ENCODE data around the gene LEPROT. TPM values are rescaled to one million over a fixed set of nuclear protein-coding genes. Genes with fewer than 3 reads are reported as not detected.

The LEPROT gene
- total RNA-seq, 2 experiments from 2014 or later, result 10.9 to 11.3 TPM

- H3K27me3 Mint-ChIP-seq, result no peaks in the 10 kb centered on the region
- H3K27ac Mint-ChIP-seq, result no peak overlapping the region
- H3K4me1 Mint-ChIP-seq, result peaks cover 24% of the 10 kb centered on the region
- no peaks in the 10 kb centered on the region for H3K9me3 Mint-ChIP-seq
- no peak overlapping the region for H3K4me3 Mint-ChIP-seq
- DNase-seq, result no peak
- peaks cover 3% of the 10 kb centered on the region for H3K36me3 Mint-ChIP-seq
Measured at GRCh38 chr1:65399003-65399402, 21.5 kb upstream of the LEPROT start.

GRCh38 chr1:65401612-65402011, 18.9 kb upstream of the LEPROT start:
- Mint-ChIP-seq H3K36me3 (peaks cover 3% of the 10 kb centered on the region), H3K9me3 (no peaks in the 10 kb centered on the region), H3K27me3 (no peaks in the 10 kb centered on the region), H3K4me3 (no peak overlapping the region), H3K4me1 (peaks cover 4% of the 10 kb centered on the region), H3K27ac (no peak overlapping the region)
- DNase-seq, result no peak

- no peak for DNase-seq
- H3K27me3 Mint-ChIP-seq, result no peaks in the 10 kb centered on the region
- H3K27ac Mint-ChIP-seq, result no peak overlapping the region
- no peak overlapping the region for H3K4me3 Mint-ChIP-seq
- peaks cover 5% of the 10 kb centered on the region for H3K36me3 Mint-ChIP-seq
- H3K4me1 Mint-ChIP-seq, result peaks cover 4% of the 10 kb centered on the region
- H3K9me3 Mint-ChIP-seq, result no peaks in the 10 kb centered on the region
Measured at GRCh38 chr1:65404941-65405340, 15.5 kb upstream of the LEPROT start.

GRCh38 chr1:65407877-65408276, 12.6 kb upstream of the LEPROT start:
- no peak overlapping the region for H3K27ac Mint-ChIP-seq
- no peaks in the 10 kb centered on the region for H3K9me3 Mint-ChIP-seq
- peaks cover 4% of the 10 kb centered on the region for H3K4me1 Mint-ChIP-seq
- DNase-seq, result no peak
- no peaks in the 10 kb centered on the region for H3K27me3 Mint-ChIP-seq
- peaks cover 6% of the 10 kb centered on the region for H3K36me3 Mint-ChIP-seq
- H3K4me3 Mint-ChIP-seq, result no peak overlapping the region

- Mint-ChIP-seq H3K27ac (no peak overlapping the region), H3K36me3 (peaks cover 6% of the 10 kb centered on the region), H3K4me3 (no peak overlapping the region), H3K4me1 (peaks cover 4% of the 10 kb centered on the region), H3K27me3 (no peaks in the 10 kb centered on the region), H3K9me3 (no peaks in the 10 kb centered on the region)
- DNase-seq, result no peak
Measured at GRCh38 chr1:65409314-65409713, 11.2 kb upstream of the LEPROT start.

- H3K4me3 Mint-ChIP-seq, result no peak overlapping the region
- no peaks in the 10 kb centered on the region for H3K27me3 Mint-ChIP-seq
- peaks cover 6% of the 10 kb centered on the region for H3K36me3 Mint-ChIP-seq
- no peak overlapping the region for H3K27ac Mint-ChIP-seq
- DNase-seq, result no peak
- H3K9me3 Mint-ChIP-seq, result no peaks in the 10 kb centered on the region
- H3K4me1 Mint-ChIP-seq, result peaks cover 4% of the 10 kb centered on the region
Measured at GRCh38 chr1:65409816-65410326, 10.6 kb upstream of the LEPROT start.

- no peak for DNase-seq
- no peak overlapping the region for H3K27ac Mint-ChIP-seq
- H3K27me3 Mint-ChIP-seq, result peaks cover 6% of the 10 kb centered on the region
- H3K9me3 Mint-ChIP-seq, result no peaks in the 10 kb centered on the region
- H3K4me3 Mint-ChIP-seq, result no peak overlapping the region
- peaks cover 2% of the 10 kb centered on the region for H3K4me1 Mint-ChIP-seq
- peaks cover 6% of the 10 kb centered on the region for H3K36me3 Mint-ChIP-seq
Measured at GRCh38 chr1:65412256-65412983, 8.0 kb upstream of the LEPROT start.

GRCh38 chr1:65412984-65413375, 7.5 kb upstream of the LEPROT start:
- peaks cover 6% of the 10 kb centered on the region for H3K27me3 Mint-ChIP-seq
- no peaks in the 10 kb centered on the region for H3K9me3 Mint-ChIP-seq
- H3K36me3 Mint-ChIP-seq, result peaks cover 6% of the 10 kb centered on the region

GRCh38 chr1:65414538-65414937, 5.9 kb upstream of the LEPROT start:
- H3K27ac Mint-ChIP-seq, result no peak overlapping the region
- peaks cover 5% of the 10 kb centered on the region for H3K36me3 Mint-ChIP-seq
- H3K4me3 Mint-ChIP-seq, result no peak overlapping the region
- peaks cover 6% of the 10 kb centered on the region for H3K27me3 Mint-ChIP-seq
- H3K4me1 Mint-ChIP-seq, result peaks cover 12% of the 10 kb centered on the region
- H3K9me3 Mint-ChIP-seq, result no peaks in the 10 kb centered on the region
- DNase-seq, result no peak

More at GRCh38 chr1:65412984-65413375, 7.5 kb upstream of the LEPROT start:
- no peak for DNase-seq
- no peak overlapping the region for H3K4me3 Mint-ChIP-seq
- peaks cover 5% of the 10 kb centered on the region for H3K4me1 Mint-ChIP-seq
- H3K27ac Mint-ChIP-seq, result no peak overlapping the region

- Mint-ChIP-seq H3K4me1 (peaks cover 14% of the 10 kb centered on the region), H3K27me3 (peaks cover 6% of the 10 kb centered on the region), H3K9me3 (no peaks in the 10 kb centered on the region), H3K4me3 (no peak overlapping the region), H3K27ac (no peak overlapping the region), H3K36me3 (no peaks in the 10 kb centered on the region)
- DNase-seq, result no peak
Measured at GRCh38 chr1:65416767-65417166, 3.7 kb upstream of the LEPROT start.

GRCh38 chr1:65417729-65418128, 2.7 kb upstream of the LEPROT start:
- no peak for DNase-seq
- Mint-ChIP-seq H3K27me3 (peaks cover 6% of the 10 kb centered on the region), H3K4me1 (peaks cover 14% of the 10 kb centered on the region), H3K36me3 (no peaks in the 10 kb centered on the region), H3K9me3 (no peaks in the 10 kb centered on the region), H3K27ac (no peak overlapping the region), H3K4me3 (no peak overlapping the region)

GRCh38 chr1:65418522-65419185, 1.8 kb upstream of the LEPROT start:
- Mint-ChIP-seq H3K4me1 (peaks cover 14% of the 10 kb centered on the region), H3K4me3 (no peak overlapping the region), H3K27me3 (peaks cover 6% of the 10 kb centered on the region), H3K27ac (no peak overlapping the region), H3K9me3 (no peaks in the 10 kb centered on the region), H3K36me3 (no peaks in the 10 kb centered on the region)
- no peak for DNase-seq

GRCh38 chr1:65419681-65420589, 533 bp upstream of the LEPROT start:
- DNase-seq, result peak; percentile 98
- Mint-ChIP-seq H3K27ac (peak overlapping the region; percentile 95), H3K4me3 (no peak overlapping the region), H3K4me1 (peaks cover 14% of the 10 kb centered on the region), H3K9me3 (no peaks in the 10 kb centered on the region), H3K27me3 (peaks cover 6% of the 10 kb centered on the region), H3K36me3 (peaks cover 4% of the 10 kb centered on the region)

- Mint-ChIP-seq H3K27ac (no peak overlapping the region), H3K27me3 (no peaks in the 10 kb centered on the region), H3K4me1 (peaks cover 14% of the 10 kb centered on the region), H3K9me3 (no peaks in the 10 kb centered on the region), H3K4me3 (no peak overlapping the region), H3K36me3 (peaks cover 16% of the 10 kb centered on the region)
- no peak for DNase-seq
Measured at GRCh38 chr1:65421351-65422025, 1.0 kb downstream of the LEPROT start.
